ENCODE data around the gene MMS19. TPM values are rescaled to one million over a fixed set of nuclear protein-coding genes. Genes with fewer than 3 reads are reported as not detected.
"Not testable (repeated sequence)": the region's sequence is repeated elsewhere in the genome, so short reads cannot be mapped to it uniquely, and the experiment has no call there.

Gene MMS19
- total and polyA plus RNA-seq, 12 donors = 38.7 to 139 (median 64.7) TPM

DNA sequence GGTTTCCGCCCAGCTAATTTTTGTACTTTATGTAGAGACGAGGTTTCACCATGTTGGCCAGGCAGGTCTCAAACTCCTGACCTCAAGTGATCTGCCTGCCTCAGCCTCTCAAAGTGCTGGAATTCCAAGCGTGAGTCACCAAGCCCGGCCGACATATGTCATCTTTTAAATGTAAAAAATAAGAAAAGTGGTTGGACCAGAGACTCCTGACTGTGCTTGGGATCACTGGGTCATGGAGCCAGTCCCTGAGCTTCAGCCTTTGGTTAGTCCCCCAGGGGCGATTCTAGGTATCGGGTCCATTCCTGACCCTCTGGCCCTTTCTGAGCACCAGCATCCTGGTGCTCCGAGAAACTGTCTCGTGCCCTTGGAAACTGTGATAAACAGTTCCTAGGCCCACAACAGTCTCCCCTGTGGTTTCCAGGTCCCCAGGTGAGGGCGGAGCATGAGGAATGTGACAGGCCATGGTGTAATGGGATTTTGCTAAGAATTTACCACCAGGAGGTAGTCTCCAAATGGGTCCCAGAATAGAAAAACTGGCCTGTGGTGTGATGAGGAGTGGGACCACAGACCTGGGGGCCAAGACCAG, 33.3 kb upstream of the MMS19 start:
- intact Hi-C loops (cut with DNase I) = no loop called here
- DNase-seq = no peak
- Histone ChIP-seq H3K27ac (no peak overlapping the region), H3K27me3 (no peaks in the 10 kb centered on the region), H3K9me3 (replicated peaks in 1 of 3) (no peaks in the 10 kb centered on the region), H3K36me3 (replicated peaks in 1 of 2) (no peaks in the 10 kb centered on the region), H3K4me1 (replicated peaks in 1 of 2) (no peaks in the 10 kb centered on the region), H3K4me3 (no peak overlapping the region)
- no peak for TF ChIP-seq POLR2A (IDR thresholded peaks at IDR 0.05)
- TF ChIP-seq, protein P1, sequence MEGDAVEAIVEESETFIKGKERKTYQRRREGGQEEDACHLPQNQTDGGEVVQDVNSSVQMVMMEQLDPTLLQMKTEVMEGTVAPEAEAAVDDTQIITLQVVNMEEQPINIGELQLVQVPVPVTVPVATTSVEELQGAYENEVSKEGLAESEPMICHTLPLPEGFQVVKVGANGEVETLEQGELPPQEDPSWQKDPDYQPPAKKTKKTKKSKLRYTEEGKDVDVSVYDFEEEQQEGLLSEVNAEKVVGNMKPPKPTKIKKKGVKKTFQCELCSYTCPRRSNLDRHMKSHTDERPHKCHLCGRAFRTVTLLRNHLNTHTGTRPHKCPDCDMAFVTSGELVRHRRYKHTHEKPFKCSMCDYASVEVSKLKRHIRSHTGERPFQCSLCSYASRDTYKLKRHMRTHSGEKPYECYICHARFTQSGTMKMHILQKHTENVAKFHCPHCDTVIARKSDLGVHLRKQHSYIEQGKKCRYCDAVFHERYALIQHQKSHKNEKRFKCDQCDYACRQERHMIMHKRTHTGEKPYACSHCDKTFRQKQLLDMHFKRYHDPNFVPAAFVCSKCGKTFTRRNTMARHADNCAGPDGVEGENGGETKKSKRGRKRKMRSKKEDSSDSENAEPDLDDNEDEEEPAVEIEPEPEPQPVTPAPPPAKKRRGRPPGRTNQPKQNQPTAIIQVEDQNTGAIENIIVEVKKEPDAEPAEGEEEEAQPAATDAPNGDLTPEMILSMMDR (IDR thresholded peaks at IDR 0.05) = no peak
- 62 to 88% (median 87%) methylated on average over 6 to 10 of the region's 10 CpGs for WGBS, 4 donors

DNA sequence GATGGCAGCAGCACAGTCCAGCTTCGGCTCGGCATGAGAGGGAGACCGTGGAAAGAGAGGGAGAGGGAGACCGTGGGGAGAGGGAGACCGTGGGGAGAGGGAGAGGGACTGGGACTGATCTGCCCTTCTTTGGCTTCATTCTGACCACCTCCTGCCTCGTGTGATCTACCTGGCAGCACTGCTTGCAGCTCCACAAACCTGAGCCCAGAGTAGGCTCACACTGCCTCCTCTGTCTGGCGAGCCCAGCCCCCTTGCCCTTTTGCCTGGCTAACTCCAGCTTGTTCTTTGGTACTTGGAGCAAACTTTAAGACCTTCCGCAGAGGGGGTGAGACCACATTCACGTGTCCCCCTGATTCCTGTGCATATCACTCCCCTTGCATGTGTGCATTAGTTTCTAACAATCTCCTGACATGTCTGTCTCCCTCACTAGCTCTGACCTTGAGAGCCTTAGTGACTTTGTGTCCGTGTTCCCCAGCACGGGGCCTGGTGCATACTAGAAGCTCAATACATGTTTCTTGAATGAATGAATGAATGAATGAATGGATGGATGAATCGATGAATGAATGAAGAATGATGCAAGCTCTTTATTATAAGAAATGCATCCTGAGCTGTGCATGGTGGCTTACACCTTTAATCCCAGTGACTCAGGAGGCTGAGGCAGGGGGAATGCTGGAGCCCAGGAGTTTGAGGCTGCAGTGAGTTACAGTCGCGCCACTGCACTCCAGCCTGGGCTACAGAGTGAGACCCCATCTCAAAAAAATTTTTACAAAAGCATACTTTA, 31.7 kb upstream of the MMS19 start:
- no peak overlapping the region for H3K27ac ChIP-seq
- no peaks in the 10 kb centered on the region for H3K36me3 ChIP-seq (replicated peaks in 1 of 2)
- 64 to 81% (median 79%) methylated on average over 10 to 14 of the region's 14 CpGs for WGBS, 4 donors
- H3K4me3 ChIP-seq = no peak overlapping the region
- intact Hi-C loops (cut with DNase I) = no loop called here
- TF ChIP-seq POLR2A (IDR thresholded peaks at IDR 0.05) = no peak
- H3K4me1 ChIP-seq (replicated peaks in 1 of 2) = no peaks in the 10 kb centered on the region
- H3K9me3 ChIP-seq (replicated peaks in 1 of 3) = no peaks in the 10 kb centered on the region
- DNase-seq = no peak
- no peaks in the 10 kb centered on the region for H3K27me3 ChIP-seq

DNA sequence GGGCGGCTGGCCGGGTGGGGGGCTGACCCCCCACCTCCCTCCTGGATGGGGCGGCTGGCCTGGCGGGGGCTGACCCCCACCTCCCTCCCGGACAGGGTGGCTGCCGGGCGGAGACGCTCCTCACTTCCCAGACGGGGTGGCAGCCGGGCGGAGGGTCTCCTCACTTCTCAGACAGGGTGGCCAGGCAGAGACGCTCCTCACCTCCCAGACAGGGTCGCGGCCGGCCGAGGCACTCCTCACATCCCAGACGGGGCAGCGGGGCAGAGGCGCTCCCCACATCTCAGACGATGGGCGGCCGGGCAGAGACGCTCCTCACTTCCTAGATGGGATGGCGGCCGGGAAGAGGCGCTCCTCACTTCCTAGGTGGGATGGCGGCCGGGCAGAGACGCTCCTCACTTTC, 30.7 kb upstream of the MMS19 start:
- H3K4me1 ChIP-seq (replicated peaks in 1 of 2); H3K4me3 ChIP-seq; H3K36me3 ChIP-seq (replicated peaks in 1 of 2); DNase-seq; H3K27me3 ChIP-seq; intact Hi-C loops (cut with DNase I); H3K27ac ChIP-seq; H3K9me3 ChIP-seq (replicated peaks in 1 of 3): not testable (repeated sequence)
- 96 to 100% methylated on average over 12 to 18 of the region's 29 CpGs; no CpG with 5 or more reads in 2 of the 4 donors for WGBS, 4 donors

DNA sequence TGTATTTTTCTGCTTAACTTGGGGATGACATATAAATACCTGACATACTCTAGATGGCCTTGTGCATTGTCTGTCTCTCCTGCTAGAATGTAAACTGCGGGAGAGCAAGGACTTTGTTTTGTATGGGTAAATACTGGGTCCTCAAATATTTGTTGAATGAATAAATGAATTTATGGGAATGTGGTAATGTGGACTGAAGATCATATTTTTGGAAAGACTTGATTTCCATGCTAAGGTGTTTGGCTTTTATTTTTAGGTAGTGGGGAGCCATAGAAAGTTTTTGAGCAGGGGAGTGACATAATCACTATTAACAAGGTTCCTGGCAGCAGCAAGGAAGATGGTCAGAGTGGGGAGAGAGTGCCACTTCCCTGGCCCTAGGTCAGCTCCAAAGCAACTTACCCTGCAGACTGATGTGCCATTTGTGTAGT, 27.5 kb upstream of the MMS19 start:
- no peak for DNase-seq
- Histone ChIP-seq H3K27ac (no peak overlapping the region), H3K36me3 (replicated peaks in 1 of 2) (no peaks in the 10 kb centered on the region), H3K4me1 (replicated peaks in 1 of 2) (no peaks in the 10 kb centered on the region), H3K27me3 (no peaks in the 10 kb centered on the region), H3K4me3 (no peak overlapping the region), H3K9me3 (replicated peaks in 1 of 3) (no peaks in the 10 kb centered on the region)
- WGBS, 4 donors = 90 to 96% (median 93%) methylated on average over 1 of the region's 1 CpG
- intact Hi-C loops (cut with DNase I) = no loop called here
- TF ChIP-seq, protein P1 (IDR thresholded peaks at IDR 0.05) = no peak
- no peak for TF ChIP-seq POLR2A (IDR thresholded peaks at IDR 0.05)

DNA sequence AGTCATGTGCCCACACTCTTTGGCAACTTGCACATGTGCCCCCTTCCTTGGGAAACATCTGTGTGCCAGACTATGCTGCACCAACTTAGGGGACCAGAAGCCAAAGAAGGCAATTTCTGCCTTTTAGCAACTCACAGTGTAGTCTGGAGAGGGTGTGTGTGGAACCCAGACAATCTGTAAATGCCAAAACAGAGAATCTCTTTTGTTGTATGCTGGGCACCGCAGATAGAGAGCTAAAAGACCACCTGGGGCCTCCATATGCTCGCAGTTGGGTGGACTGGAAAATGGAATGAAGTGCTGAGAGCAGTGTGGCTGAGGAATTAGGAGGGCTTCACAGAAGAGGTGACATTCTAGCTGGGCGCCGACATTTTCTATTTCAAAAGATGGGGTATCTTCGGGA, 26.9 kb upstream of the MMS19 start:
- DNase-seq = no peak
- Histone ChIP-seq H3K4me3 (no peak overlapping the region), H3K36me3 (replicated peaks in 1 of 2) (no peaks in the 10 kb centered on the region), H3K4me1 (replicated peaks in 1 of 2) (no peaks in the 10 kb centered on the region), H3K27me3 (no peaks in the 10 kb centered on the region), H3K27ac (no peak overlapping the region), H3K9me3 (replicated peaks in 1 of 3) (no peaks in the 10 kb centered on the region)
- TF ChIP-seq, protein P1 (IDR thresholded peaks at IDR 0.05) = no peak
- no peak for TF ChIP-seq POLR2A (IDR thresholded peaks at IDR 0.05)
- intact Hi-C loops (cut with DNase I) = no loop called here
- WGBS, 4 donors = 90 to 97% (median 94%) methylated on average over 5 of the region's 5 CpGs

All from adrenal gland (tissue), 12 donors.